ENCODE results near the gene MRPL18.

- TF ChIP-seq CTCF (conservative IDR thresholded peaks at IDR 0.05; ENCODE audit: low read depth, low read length) (no peak), EZH2phosphoT487 (IDR thresholded peaks at IDR 0.05; ENCODE audit: borderline replicate concordance, low read length) (no peak)
Observed at GRCh38 chr6:159837511-159837910, 47.2 kb downstream of the MRPL18 start.

Data from PC-3 (cell line).